OCI-LY1 (cell line): ENCODE data around the gene SFT2D2.
"Not testable (repeated sequence)": the region's sequence is repeated elsewhere in the genome, so short reads cannot be mapped to it uniquely, and the experiment has no call there.

Source experiments
- H2AFZ ChIP-seq: fragments of 200-600 bp; sonication (generic), shearing (Covaris generic); 2 replicates; pipeline ENCODE4 v1.6.0; 2014; ENCODE audit warnings: antibody characterized with exemption, mild to moderate bottlenecking, low read length
- H3F3A ChIP-seq: fragments of 200-600 bp; sonication (generic), shearing (Covaris generic); 2 replicates; pipeline ENCODE4 v1.6.0; 2014; ENCODE audit warnings: mild to moderate bottlenecking, antibody characterized with exemption, low read length, moderate library complexity; ENCODE audit not compliant: insufficient read depth
- H3K27ac ChIP-seq: fragments of 200-600 bp; sonication (generic); 2 replicates; pipeline ENCODE4 v1.5.1; 2014; ENCODE audit warnings: low read length, mixed run types, mild to moderate bottlenecking, low read depth; ENCODE audit not compliant: poor library complexity, severe bottlenecking
- H3K27me3 ChIP-seq: fragments of 200-600 bp; sonication (generic); 2 replicates; pipeline ENCODE4 v1.6.0; 2014; ENCODE audit warnings: antibody characterized with exemption, mild to moderate bottlenecking, low read length, moderate library complexity; ENCODE audit not compliant: insufficient read depth
- H3K36me3 ChIP-seq: fragments of 200-600 bp; sonication (generic); 2 replicates; pipeline ENCODE4 v1.6.1; 2014; ENCODE audit warnings: mild to moderate bottlenecking, antibody characterized with exemption, low read length, moderate library complexity, mixed read lengths; ENCODE audit not compliant: insufficient read depth
- H3K4me1 ChIP-seq: fragments of 200-600 bp; sonication (generic); 2 replicates; pipeline ENCODE4 v1.5.1; 2014; ENCODE audit warnings: mild to moderate bottlenecking, low read length, moderate library complexity; ENCODE audit not compliant: insufficient read depth, severe bottlenecking
- H3K4me2 ChIP-seq: fragments of 200-600 bp; sonication (generic), shearing (Covaris generic); 2 replicates; pipeline ENCODE4 v1.6.1; 2014; ENCODE audit warnings: low read length
- H3K4me3 ChIP-seq: fragments of 200-600 bp; sonication (generic); 2 replicates; pipeline ENCODE4 v1.5.1; 2014; ENCODE audit warnings: low read length, low read depth, mild to moderate bottlenecking, mixed read lengths; ENCODE audit not compliant: poor library complexity, severe bottlenecking
- H3K79me2 ChIP-seq: fragments of 200-600 bp; shearing (Covaris generic); 2 replicates; pipeline ENCODE4 v1.6.1; 2016; ENCODE audit warnings: mixed run types, low read length, mixed read lengths; ENCODE audit not compliant: insufficient read depth
- H3K9ac ChIP-seq: fragments of 200-600 bp; sonication (generic), shearing (Covaris generic); 2 replicates; pipeline ENCODE4 v1.6.1; 2014; ENCODE audit warnings: mild to moderate bottlenecking, low read length, mixed read lengths
- H3K9me2 ChIP-seq: fragments of 200-600 bp; sonication (generic), shearing (Covaris generic); 2 replicates; pipeline ENCODE4 v1.6.1; 2014; ENCODE audit warnings: low read depth, mild to moderate bottlenecking, low read length, mixed read lengths
- H3K9me3 ChIP-seq: fragments of 200-600 bp; shearing (Covaris generic); 2 replicates; pipeline ENCODE4 v1.6.1; 2014; ENCODE audit warnings: low read length, mixed read lengths
- H4K20me1 ChIP-seq: fragments of 200-600 bp; sonication (generic), shearing (Covaris generic); 2 replicates; pipeline ENCODE4 v1.6.0; 2016; ENCODE audit warnings: mild to moderate bottlenecking, low read length; ENCODE audit not compliant: insufficient read depth
- CTCF ChIP-seq: fragments of 200-600 bp; sonication (generic), shearing (Covaris generic); IDR thresholded peaks from 2 replicates; pipeline ENCODE4 v1.5.1; 2017; ENCODE audit warnings: mild to moderate bottlenecking, antibody characterized with exemption, low read length, moderate library complexity, mixed read lengths
- EZH2 ChIP-seq: fragments of 200-600 bp; sonication (generic), shearing (Covaris generic); IDR thresholded peaks from 2 replicates; pipeline ENCODE4 v1.8.0; 2017; ENCODE audit warnings: borderline replicate concordance, mixed run types, mild to moderate bottlenecking, antibody characterized with exemption, low read length, moderate library complexity, mixed read lengths

Gene SFT2D2

GRCh38 chr1:168199056-168199455 is 26.7 kb upstream of the SFT2D2 start:
- no peak for TF ChIP-seq CTCF
- no peak for TF ChIP-seq EZH2
- peaks cover 70% of the 10 kb centered on the region for H3K36me3 ChIP-seq
- H3K27me3 ChIP-seq = no peaks in the 10 kb centered on the region
- no peak overlapping the region for H3K4me2 ChIP-seq
- H3F3A ChIP-seq = no peaks in the 10 kb centered on the region
- no peak overlapping the region for H2AFZ ChIP-seq
- no peak overlapping the region for H3K27ac ChIP-seq
- no peaks in the 10 kb centered on the region for H3K9me3 ChIP-seq
- no peak overlapping the region for H3K9ac ChIP-seq
- H3K79me2 ChIP-seq = no peaks in the 10 kb centered on the region
- H4K20me1 ChIP-seq = no peaks in the 10 kb centered on the region
- no peaks in the 10 kb centered on the region for H3K9me2 ChIP-seq
- H3K4me3 ChIP-seq = no peak overlapping the region
- no peaks in the 10 kb centered on the region for H3K4me1 ChIP-seq

- Histone ChIP-seq H3K4me2 (no peak overlapping the region), H3K36me3 (peaks cover 45% of the 10 kb centered on the region), H3K79me2 (no peaks in the 10 kb centered on the region), H3K4me3 (no peak overlapping the region), H3F3A (no peaks in the 10 kb centered on the region), H3K27ac (no peak overlapping the region), H2AFZ (no peak overlapping the region), H4K20me1 (no peaks in the 10 kb centered on the region), H3K27me3 (no peaks in the 10 kb centered on the region), H3K9me2 (no peaks in the 10 kb centered on the region), H3K9ac (no peak overlapping the region), H3K4me1 (no peaks in the 10 kb centered on the region), H3K9me3 (no peaks in the 10 kb centered on the region)
- TF ChIP-seq CTCF (no peak), EZH2 (no peak)
Observed at GRCh38 chr1:168202941-168203654, 22.7 kb upstream of the SFT2D2 start.

GRCh38 chr1:168206111-168206510 is 19.7 kb upstream of the SFT2D2 start:
- no peaks in the 10 kb centered on the region for H3K27me3 ChIP-seq
- TF ChIP-seq EZH2 (no peak), CTCF (no peak)
- no peaks in the 10 kb centered on the region for H3K4me1 ChIP-seq
- peaks cover 21% of the 10 kb centered on the region for H3K36me3 ChIP-seq
- H4K20me1 ChIP-seq = no peaks in the 10 kb centered on the region
- H3K9ac ChIP-seq = no peak overlapping the region
- H3K27ac ChIP-seq = no peak overlapping the region
- no peak overlapping the region for H3K4me2 ChIP-seq
- no peaks in the 10 kb centered on the region for H3K9me2 ChIP-seq
- H3K9me3 ChIP-seq = no peaks in the 10 kb centered on the region
- no peaks in the 10 kb centered on the region for H3K79me2 ChIP-seq
- no peak overlapping the region for H2AFZ ChIP-seq
- H3K4me3 ChIP-seq = no peak overlapping the region
- no peaks in the 10 kb centered on the region for H3F3A ChIP-seq

- not testable (repeated sequence) for H3K9me3 ChIP-seq, H3K4me2 ChIP-seq
Observed at GRCh38 chr1:168207673-168208072, 18.1 kb upstream of the SFT2D2 start.

More at GRCh38 chr1:168207673-168208072, 18.1 kb upstream of the SFT2D2 start:
- H3K27ac ChIP-seq, H3K36me3 ChIP-seq, H3F3A ChIP-seq, H3K79me2 ChIP-seq, H3K27me3 ChIP-seq, H2AFZ ChIP-seq, H4K20me1 ChIP-seq, H3K4me3 ChIP-seq, H3K4me1 ChIP-seq, H3K9ac ChIP-seq, H3K9me2 ChIP-seq: not testable (repeated sequence)
